Nephron progenitor cell (in vitro differentiated cells): ENCODE measurements around the gene TBL1X.

ENCODE experiments used
- DNase-seq: peaks from one replicate; pipeline ENCODE4 v3.0.0; 2021
- H3K27ac Mint-ChIP-seq: 2 replicates; pipeline ENCODE4 v1.8.0; 2021; ENCODE audit warnings: mild to moderate bottlenecking, moderate library complexity, mixed read lengths
- H3K27me3 Mint-ChIP-seq: 2 replicates; pipeline ENCODE4 v1.8.0; 2021; ENCODE audit warnings: mild to moderate bottlenecking, low read depth, mixed read lengths; ENCODE audit not compliant: poor library complexity
- H3K36me3 Mint-ChIP-seq: 2 replicates; pipeline ENCODE4 v1.8.0; 2021; ENCODE audit warnings: low read depth, mixed read lengths
- H3K4me1 Mint-ChIP-seq: 2 replicates; pipeline ENCODE4 v1.8.0; 2021; ENCODE audit warnings: mixed read lengths
- H3K4me3 Mint-ChIP-seq: 2 replicates; pipeline ENCODE4 v1.8.0; 2021; ENCODE audit warnings: mild to moderate bottlenecking, moderate library complexity, mixed read lengths
- H3K9me3 Mint-ChIP-seq: 2 replicates; pipeline ENCODE4 v1.8.0; 2021; ENCODE audit warnings: mild to moderate bottlenecking, moderate library complexity, mixed read lengths
- TF ChIP-seq, protein P1 (sequence below): fragments of 200-600 bp; sonication (generic); IDR thresholded peaks from 2 replicates; pipeline ENCODE4 v1.5.0; 2021; ENCODE audit warnings: antibody characterized with exemption

TBL1X gene

GRCh38 chrX:9494771-9495170 is 29.9 kb downstream of the TBL1X start:
- Mint-ChIP-seq H3K27me3 (peaks cover 5% of the 10 kb centered on the region), H3K36me3 (peaks cover 56% of the 10 kb centered on the region), H3K9me3 (peaks cover 69% of the 10 kb centered on the region), H3K4me3 (no peak overlapping the region), H3K4me1 (peaks cover 30% of the 10 kb centered on the region), H3K27ac (no peak overlapping the region)
- DNase-seq, result no peak
- TF ChIP-seq, protein P1, sequence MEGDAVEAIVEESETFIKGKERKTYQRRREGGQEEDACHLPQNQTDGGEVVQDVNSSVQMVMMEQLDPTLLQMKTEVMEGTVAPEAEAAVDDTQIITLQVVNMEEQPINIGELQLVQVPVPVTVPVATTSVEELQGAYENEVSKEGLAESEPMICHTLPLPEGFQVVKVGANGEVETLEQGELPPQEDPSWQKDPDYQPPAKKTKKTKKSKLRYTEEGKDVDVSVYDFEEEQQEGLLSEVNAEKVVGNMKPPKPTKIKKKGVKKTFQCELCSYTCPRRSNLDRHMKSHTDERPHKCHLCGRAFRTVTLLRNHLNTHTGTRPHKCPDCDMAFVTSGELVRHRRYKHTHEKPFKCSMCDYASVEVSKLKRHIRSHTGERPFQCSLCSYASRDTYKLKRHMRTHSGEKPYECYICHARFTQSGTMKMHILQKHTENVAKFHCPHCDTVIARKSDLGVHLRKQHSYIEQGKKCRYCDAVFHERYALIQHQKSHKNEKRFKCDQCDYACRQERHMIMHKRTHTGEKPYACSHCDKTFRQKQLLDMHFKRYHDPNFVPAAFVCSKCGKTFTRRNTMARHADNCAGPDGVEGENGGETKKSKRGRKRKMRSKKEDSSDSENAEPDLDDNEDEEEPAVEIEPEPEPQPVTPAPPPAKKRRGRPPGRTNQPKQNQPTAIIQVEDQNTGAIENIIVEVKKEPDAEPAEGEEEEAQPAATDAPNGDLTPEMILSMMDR, result no peak

GRCh38 chrX:9495496-9495895 is 30.6 kb downstream of the TBL1X start:
- peaks cover 30% of the 10 kb centered on the region for H3K4me1 Mint-ChIP-seq
- no peak overlapping the region for H3K4me3 Mint-ChIP-seq
- TF ChIP-seq, protein P1, result no peak
- H3K27ac Mint-ChIP-seq, result no peak overlapping the region
- peaks cover 69% of the 10 kb centered on the region for H3K9me3 Mint-ChIP-seq
- peaks cover 58% of the 10 kb centered on the region for H3K36me3 Mint-ChIP-seq
- no peak for DNase-seq
- H3K27me3 Mint-ChIP-seq, result peaks cover 5% of the 10 kb centered on the region

GRCh38 chrX:9498236-9498635 is 33.4 kb downstream of the TBL1X start:
- peaks cover 73% of the 10 kb centered on the region for H3K9me3 Mint-ChIP-seq

GRCh38 chrX:9500584-9500983 is 35.7 kb downstream of the TBL1X start:
- peaks cover 26% of the 10 kb centered on the region for H3K4me1 Mint-ChIP-seq
- DNase-seq, result no peak
- no peak overlapping the region for H3K27ac Mint-ChIP-seq
- TF ChIP-seq, protein P1, result no peak
- H3K4me3 Mint-ChIP-seq, result no peak overlapping the region
- H3K27me3 Mint-ChIP-seq, result no peaks in the 10 kb centered on the region
- peaks cover 72% of the 10 kb centered on the region for H3K36me3 Mint-ChIP-seq
- peaks cover 73% of the 10 kb centered on the region for H3K9me3 Mint-ChIP-seq

More at GRCh38 chrX:9498236-9498635, 33.4 kb downstream of the TBL1X start:
- H3K4me1 Mint-ChIP-seq, result peaks cover 34% of the 10 kb centered on the region
- H3K36me3 Mint-ChIP-seq, result peaks cover 72% of the 10 kb centered on the region
- TF ChIP-seq, protein P1, result no peak
- H3K27me3 Mint-ChIP-seq, result no peaks in the 10 kb centered on the region
- DNase-seq, result no peak
- no peak overlapping the region for H3K4me3 Mint-ChIP-seq
- H3K27ac Mint-ChIP-seq, result peak overlapping the region; percentile 39

- peaks cover 20% of the 10 kb centered on the region for H3K4me1 Mint-ChIP-seq
- TF ChIP-seq, protein P1, result no peak
- H3K4me3 Mint-ChIP-seq, result no peak overlapping the region
- H3K9me3 Mint-ChIP-seq, result peaks cover 73% of the 10 kb centered on the region
- H3K27ac Mint-ChIP-seq, result no peak overlapping the region
- no peaks in the 10 kb centered on the region for H3K27me3 Mint-ChIP-seq
- peaks cover 72% of the 10 kb centered on the region for H3K36me3 Mint-ChIP-seq
- peak; percentile 30 for DNase-seq
Observed at GRCh38 chrX:9501362-9501761, 36.5 kb downstream of the TBL1X start.

- TF ChIP-seq, protein P1, result no peak
- H3K9me3 Mint-ChIP-seq, result peaks cover 83% of the 10 kb centered on the region
- H3K4me3 Mint-ChIP-seq, result no peak overlapping the region
Observed at GRCh38 chrX:9503261-9503660, 38.4 kb downstream of the TBL1X start.

More at GRCh38 chrX:9503261-9503660, 38.4 kb downstream of the TBL1X start:
- H3K36me3 Mint-ChIP-seq, result peaks cover 86% of the 10 kb centered on the region
- no peak overlapping the region for H3K27ac Mint-ChIP-seq
- no peak for DNase-seq
- H3K27me3 Mint-ChIP-seq, result no peaks in the 10 kb centered on the region
- peaks cover 16% of the 10 kb centered on the region for H3K4me1 Mint-ChIP-seq
